SK-N-MC (cell line): ENCODE data around the gene EPOP.

ENCODE experiments used
- DNase-seq: peaks from one replicate; pipeline ENCODE4 v3.0.0-alpha.2; 2011; ENCODE audit warnings: low read depth, low spot score
- H3K27ac ChIP-seq: fragments of 200-600 bp; sonication (generic); 2 replicates; pipeline ENCODE4 v1.5.1; 2016; ENCODE audit warnings: mixed run types
- H3K36me3 ChIP-seq: fragments of 200-600 bp; sonication (generic); 2 replicates; pipeline ENCODE4 v1.6.1; 2017; ENCODE audit warnings: antibody characterized with exemption, low read length, mixed read lengths; ENCODE audit not compliant: insufficient read depth
- H3K4me3 ChIP-seq: fragments of 200-600 bp; sonication (generic); 2 replicates; pipeline ENCODE4 v1.5.1; 2016
- H3K9ac ChIP-seq: fragments of 200-600 bp; sonication (generic); 2 replicates; pipeline ENCODE4 v1.8.0; 2017; ENCODE audit warnings: mixed run types, mixed read lengths; ENCODE audit not compliant: insufficient read length
- H3K9me3 ChIP-seq: fragments of 200-600 bp; sonication (generic); 2 replicates; pipeline ENCODE4 v1.6.1; 2017; ENCODE audit warnings: low read depth, mild to moderate bottlenecking, antibody characterized with exemption, low read length, moderate library complexity, mixed read lengths
- EZH2 ChIP-seq: fragments of 200-600 bp; sonication (generic); IDR thresholded peaks from one replicate; pipeline ENCODE4 v1.6.1; 2017; ENCODE audit warnings: antibody characterized with exemption
- FOXP2 ChIP-seq: optimal IDR thresholded peaks from 2 replicates; pipeline ENCODE3; 2011; ENCODE audit warnings: mild to moderate bottlenecking, moderate library complexity; ENCODE audit not compliant: insufficient read depth; ENCODE audit errors: extremely low read length, control extremely low read depth
- POLR2AphosphoS5 ChIP-seq: IDR thresholded peaks from 2 replicates; pipeline ENCODE4 v1.6.1; 2012; ENCODE audit warnings: mild to moderate bottlenecking, low read depth, low read length, borderline replicate concordance

EPOP gene

DNA sequence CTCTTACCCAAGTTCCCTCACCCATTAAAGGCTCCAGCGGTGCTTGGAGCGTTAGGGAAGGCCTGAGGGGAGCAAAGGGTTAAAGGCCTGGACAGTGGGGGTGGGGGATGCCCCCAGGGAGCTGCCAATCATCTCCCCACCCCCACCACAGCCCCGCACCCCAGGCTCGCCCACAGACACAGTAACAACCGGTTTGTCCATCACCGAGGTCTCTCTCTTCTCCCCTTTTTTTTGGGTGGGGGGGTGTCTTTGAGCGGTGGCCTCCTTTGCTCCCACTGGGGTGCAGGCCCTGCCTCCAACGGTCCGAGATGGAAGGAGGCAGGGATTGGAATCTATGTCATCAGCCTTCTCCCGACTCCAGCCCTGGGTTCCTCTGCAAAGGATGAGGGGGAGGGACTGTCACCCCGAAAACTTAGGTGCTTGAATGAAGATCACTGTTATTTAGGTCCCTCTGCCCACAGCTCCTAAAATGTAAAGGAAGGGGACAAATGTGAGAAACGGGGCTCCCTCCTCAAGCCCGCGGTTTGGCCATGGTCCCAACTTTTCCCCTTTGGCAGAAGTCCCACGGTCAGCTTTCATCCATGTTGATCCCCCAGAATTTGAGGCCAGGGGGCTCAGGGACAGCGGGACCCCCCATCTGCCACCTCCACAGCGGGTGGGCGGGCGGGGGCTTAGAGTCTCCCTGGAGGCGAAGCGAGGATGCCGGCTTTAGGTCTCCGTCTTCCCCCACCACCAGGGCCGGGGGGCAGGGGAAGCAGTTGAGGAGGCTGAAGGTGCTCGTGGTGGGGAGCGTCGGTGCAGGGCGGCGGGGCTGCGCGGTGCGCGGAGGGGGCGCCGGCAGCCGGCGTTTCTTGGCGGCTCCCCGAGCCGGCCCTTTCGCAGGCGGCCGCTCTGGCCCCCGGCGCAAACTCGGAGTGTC, 1.7 kb downstream of the EPOP start:
- Histone ChIP-seq H3K27ac (no peak overlapping the region), H3K9ac (peak overlapping the region; percentile 88), H3K36me3 (no peaks in the 10 kb centered on the region), H3K4me3 (peak overlapping the region; percentile 90), H3K9me3 (no peaks in the 10 kb centered on the region)
- TF ChIP-seq POLR2AphosphoS5 (no peak), FOXP2 (no peak), EZH2 (no peak)
- no peak for DNase-seq

DNA sequence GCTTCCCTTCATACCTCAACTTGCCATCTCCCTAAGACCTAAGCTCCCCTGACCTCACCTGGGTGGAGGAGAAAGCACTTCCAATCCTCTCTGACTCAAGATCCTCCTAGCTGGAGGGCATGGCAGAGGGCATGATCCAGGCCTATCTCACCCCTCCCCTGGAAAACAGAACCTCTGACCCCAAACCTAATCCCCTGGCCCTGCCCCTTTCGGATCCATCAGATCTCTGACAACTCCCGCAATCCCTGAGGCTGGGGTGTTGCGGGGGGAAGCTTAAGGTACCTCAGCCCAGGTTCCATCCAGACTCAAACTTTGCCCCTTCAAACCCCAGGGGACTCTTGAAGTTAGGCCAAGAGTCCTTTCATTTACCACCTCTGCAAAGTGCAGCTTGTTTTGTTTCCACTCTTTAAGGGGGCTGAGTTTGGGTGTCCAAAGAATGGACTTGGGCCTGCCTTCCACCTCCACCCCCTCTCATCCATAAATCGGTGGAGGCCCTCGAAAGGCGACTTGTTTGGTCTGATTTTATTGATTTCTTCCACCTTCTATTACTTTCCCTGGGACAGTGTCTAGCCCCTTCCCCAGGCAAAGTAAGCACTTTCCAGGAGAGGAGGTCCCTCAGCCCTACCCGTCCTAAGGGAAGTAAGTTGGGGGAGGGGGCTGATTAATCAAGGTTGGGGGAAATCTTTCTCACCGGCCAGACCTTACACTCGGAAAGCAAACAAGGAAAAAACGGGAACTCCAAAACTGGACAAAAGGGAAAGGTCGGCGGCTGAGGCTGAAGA, 2.6 kb downstream of the EPOP start:
- no peaks in the 10 kb centered on the region for H3K36me3 ChIP-seq
- no peaks in the 10 kb centered on the region for H3K9me3 ChIP-seq
- no peak overlapping the region for H3K9ac ChIP-seq
- TF ChIP-seq FOXP2 (no peak), EZH2 (no peak), POLR2AphosphoS5 (no peak)
- no peak overlapping the region for H3K27ac ChIP-seq
- no peak overlapping the region for H3K4me3 ChIP-seq
- no peak for DNase-seq

DNA sequence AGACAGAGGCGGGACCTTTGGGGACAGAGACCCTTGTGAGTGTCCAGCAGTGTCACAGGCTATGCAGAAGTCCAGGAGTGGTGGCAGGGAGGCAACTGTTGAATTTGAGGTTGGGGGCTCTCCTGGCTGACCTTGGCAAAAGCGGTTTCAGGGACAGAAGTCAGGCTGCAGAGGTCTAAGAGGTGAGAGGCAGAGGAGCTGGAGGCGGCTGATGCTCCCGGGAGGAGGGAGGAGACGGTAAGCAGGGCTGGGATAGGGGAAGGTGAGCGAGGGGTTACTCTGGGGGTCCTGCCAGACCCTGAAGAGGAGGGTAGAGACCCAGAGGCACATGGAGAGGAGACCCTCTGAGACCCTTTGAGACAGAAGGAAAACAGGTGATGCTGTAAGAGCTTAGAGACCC, 5.2 kb downstream of the EPOP start:
- no peak for DNase-seq
- Histone ChIP-seq H3K27ac (no peak overlapping the region), H3K36me3 (no peaks in the 10 kb centered on the region), H3K4me3 (no peak overlapping the region), H3K9me3 (no peaks in the 10 kb centered on the region), H3K9ac (no peak overlapping the region)
- TF ChIP-seq FOXP2: no peak
- no peak for TF ChIP-seq EZH2
- TF ChIP-seq POLR2AphosphoS5: no peak

- no peak for DNase-seq
- Histone ChIP-seq H3K9ac (no peak overlapping the region), H3K4me3 (no peak overlapping the region), H3K27ac (no peak overlapping the region), H3K9me3 (no peaks in the 10 kb centered on the region), H3K36me3 (no peaks in the 10 kb centered on the region)
- TF ChIP-seq POLR2AphosphoS5 (no peak), FOXP2 (no peak), EZH2 (no peak)
These were observed 7.0 kb downstream of the EPOP start for GRCh38 chr17:38667787-38668122.

DNA sequence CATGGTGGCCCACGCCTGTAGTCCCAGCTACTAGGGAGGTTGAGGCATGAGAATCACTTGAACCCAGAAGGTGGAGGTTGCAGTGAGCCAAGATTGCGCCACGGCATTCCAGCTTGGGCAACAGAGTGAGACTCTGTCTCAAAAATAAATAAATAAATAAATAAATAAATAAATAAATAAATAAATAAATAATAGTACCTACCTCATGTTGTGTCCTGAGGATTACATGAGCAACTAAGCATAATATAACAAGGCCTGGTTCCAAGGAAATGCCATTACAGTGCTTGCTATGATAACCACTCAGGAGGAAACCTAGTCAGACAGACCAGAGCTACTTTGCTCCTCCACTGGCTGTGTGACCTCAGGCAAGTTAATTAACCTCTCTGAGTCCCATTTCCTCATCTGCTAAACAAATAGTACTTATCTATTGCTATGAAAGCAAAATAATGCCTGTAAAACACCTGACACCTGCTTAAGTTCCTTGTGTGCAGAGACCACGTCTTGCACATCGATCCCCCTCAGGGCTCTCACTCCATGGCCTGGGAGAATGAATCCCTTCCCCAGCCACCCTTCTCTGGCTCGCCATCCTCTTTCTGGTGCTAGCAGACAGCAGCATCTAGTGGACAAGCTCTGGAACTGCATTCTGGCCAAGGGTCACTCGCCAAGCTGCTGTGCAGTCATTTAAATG, 7.5 kb downstream of the EPOP start:
- no peak for DNase-seq
- Histone ChIP-seq H3K9me3 (no peaks in the 10 kb centered on the region), H3K27ac (no peak overlapping the region), H3K9ac (no peak overlapping the region), H3K4me3 (no peak overlapping the region), H3K36me3 (no peaks in the 10 kb centered on the region)
- no peak for TF ChIP-seq POLR2AphosphoS5
- TF ChIP-seq FOXP2: peak; percentile 75

DNA sequence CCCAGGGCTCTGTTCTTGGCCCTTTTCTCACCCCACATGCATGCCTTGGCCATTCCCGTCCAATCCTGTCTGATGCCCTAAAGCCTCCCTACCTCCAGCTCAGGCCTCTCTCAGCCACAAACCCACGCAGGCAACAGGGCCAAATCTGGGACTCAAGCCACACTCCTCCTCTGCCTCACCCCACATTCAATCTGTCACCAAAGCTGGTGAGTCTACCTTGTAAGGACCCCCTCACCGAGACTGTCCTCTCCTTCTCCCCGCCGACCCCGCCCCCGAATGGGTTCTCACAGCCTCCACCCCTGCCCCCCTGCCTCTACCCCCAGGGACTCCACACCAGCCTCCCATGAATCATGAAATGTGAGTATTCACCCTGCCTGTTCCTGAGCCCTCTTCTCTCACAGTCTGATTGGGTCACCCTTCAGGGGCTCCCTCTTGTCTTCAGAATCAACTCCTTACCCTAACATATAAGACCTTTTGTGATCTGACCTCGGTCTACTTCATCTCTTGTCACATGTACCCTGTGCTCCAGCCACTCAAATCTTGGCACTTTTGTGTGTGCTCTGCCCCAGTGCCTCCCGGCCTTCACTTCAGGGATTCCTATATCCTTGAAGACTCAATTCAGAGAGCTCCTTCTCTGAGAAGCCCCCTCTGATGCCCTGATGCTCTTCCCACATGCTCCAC, 10.7 kb downstream of the EPOP start:
- no peak for TF ChIP-seq EZH2
- no peak for TF ChIP-seq FOXP2
- no peak for TF ChIP-seq POLR2AphosphoS5
- H3K27ac ChIP-seq: no peak overlapping the region
- no peak overlapping the region for H3K4me3 ChIP-seq
- H3K9me3 ChIP-seq: no peaks in the 10 kb centered on the region
- H3K9ac ChIP-seq: no peak overlapping the region
- H3K36me3 ChIP-seq: no peaks in the 10 kb centered on the region
- DNase-seq: no peak

DNA sequence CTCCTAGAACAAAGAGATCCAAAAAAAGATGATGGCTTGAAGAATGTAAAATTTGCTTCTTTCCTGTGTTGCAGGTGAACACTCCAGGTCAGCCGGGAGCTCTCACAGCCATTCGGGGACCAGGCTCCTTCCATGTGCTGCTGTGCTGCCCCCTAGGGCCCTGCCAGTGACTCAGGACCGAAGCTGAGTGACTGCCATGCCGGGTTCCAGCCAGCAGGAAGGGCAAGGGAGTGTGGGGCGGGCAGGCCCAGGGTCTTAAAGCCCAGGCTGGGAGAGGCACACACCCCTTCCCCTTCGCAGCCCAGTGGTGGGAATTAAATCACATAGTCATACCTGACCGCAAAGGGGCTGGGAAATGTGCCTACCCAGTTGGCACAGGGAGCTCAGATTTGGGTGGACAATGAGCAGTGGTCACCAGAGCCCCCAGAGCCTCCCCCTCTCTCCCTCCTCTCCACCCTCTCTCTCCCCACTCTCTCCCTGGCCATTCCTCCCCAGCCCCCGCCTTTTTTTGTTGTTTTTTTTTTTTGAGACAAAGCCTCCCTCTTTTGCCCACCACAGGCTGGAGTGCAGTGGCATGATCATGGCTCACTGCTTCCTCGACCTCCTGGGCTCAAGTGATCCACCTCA, 11.5 kb downstream of the EPOP start:
- Histone ChIP-seq H3K4me3 (no peak overlapping the region), H3K27ac (no peak overlapping the region), H3K9me3 (no peaks in the 10 kb centered on the region), H3K36me3 (no peaks in the 10 kb centered on the region), H3K9ac (no peak overlapping the region)
- TF ChIP-seq FOXP2 (no peak), POLR2AphosphoS5 (no peak), EZH2 (no peak)
- no peak for DNase-seq
